HG03175 (cell line): ENCODE data around the gene RNASE7.
"Not testable (repeated sequence)": the region's sequence is repeated elsewhere in the genome, so short reads cannot be mapped to it uniquely, and the experiment has no call there.

Experiments used
- ATAC-seq: cut with Tn5 transposase; IDR thresholded peaks from one replicate; pipeline ENCODE4 v1.9.1; 2021; ENCODE audit warnings: mild to moderate bottlenecking, moderate library complexity; ENCODE audit not compliant: unreplicated experiment

The RNASE7 gene, protein sequence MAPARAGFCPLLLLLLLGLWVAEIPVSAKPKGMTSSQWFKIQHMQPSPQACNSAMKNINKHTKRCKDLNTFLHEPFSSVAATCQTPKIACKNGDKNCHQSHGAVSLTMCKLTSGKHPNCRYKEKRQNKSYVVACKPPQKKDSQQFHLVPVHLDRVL

DNA sequence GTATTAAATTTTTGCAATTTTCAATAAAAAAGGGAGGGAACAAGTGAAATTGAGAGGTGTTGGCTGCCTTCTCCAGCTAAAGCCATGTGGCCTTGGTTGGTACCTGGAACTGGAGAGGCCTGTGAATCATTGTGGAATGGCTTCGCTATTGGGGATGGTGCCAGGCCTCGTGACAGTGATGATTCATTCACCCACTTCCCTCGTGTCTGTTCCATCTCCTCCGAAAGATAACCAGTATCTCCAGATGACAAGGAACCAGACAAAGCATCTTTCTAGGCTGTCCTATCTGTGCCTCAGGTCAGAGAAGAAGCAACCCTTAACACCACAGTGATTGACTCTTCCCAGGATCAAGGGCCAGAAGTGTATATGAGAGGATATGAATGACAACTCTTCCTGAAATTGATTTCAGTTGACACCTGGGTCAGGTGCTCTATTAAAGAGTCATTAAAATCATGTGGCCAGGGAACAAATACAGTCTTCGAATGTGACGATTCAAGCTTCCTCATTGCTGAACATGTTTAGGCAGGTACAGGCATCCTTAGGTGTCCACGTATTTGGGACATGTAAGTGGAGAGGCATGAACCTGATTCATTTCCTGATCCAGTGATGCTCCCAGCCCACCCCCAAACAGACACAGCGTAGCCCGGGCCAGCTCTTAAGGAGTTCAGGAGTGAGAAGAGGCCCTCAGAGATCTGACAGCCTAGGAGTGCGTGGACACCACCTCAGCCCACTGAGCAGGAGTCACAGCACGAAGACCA, at the start of gene RNASE7:
RNASE7 (plus strand) TSS at position 687 of the 758 bp plus-strand sequence. CDS start 631 bp downstream, outside the sequence.
- ATAC-seq, result no peak

DNA sequence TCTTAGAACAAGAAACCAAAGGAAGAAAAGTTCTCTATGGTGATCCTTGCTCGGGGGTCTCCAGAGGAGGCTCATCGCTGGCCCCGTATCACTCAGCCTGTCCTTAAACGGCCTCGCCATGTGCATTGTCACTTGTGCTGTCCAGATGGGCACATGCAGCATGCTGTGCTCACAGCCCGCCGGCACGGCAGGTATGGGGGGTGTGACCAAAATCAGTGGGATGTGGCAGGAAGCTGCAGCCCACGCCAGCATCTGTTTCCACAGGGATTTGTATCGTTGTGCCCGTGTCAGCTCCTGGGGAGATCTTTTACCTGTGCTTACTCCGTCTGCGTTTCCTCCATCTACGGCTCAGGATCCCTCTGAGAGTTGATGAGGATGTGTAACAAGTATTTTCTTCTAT, 45.6 kb upstream of the RNASE7 start:
- ATAC-seq, result no peak

DNA sequence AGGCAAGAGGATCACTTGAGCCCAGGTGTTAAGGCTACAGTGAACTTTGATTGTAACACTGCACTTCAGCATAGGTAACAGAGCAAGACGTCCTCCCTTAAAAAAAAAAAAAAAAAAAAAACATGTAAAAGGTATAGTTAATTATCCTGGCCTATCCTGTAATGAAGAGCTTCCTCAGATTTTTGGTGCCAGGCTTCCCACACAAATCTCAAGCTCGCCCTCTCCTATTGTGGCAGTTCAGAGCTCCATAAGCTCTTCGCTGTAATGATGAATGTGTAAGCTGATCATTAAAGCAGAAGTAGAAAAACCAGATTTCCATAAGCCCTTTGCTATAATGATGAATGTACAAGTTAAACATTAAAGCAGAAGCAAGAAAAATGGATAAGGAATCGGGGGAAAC, 45.0 kb upstream of the RNASE7 start:
- no peak for ATAC-seq

DNA sequence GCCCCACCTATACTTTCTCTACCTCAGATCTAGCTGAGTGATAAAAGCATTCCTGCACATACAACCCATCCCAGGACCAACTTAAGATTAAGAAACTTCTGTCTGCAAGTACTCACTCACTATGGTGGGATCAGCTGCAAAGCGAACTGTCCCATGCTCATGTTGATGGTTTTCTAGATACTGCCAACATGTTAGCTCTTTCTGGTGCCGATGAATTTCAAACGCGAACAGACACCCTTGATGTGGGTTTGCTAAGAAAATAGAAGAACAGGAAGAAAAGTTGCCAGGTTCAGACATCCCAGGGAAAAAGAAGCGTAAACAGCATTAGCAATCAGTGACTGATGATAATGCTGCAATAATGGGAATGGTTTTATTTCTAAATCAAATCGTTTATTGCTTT, 44.6 kb upstream of the RNASE7 start:
- no peak for ATAC-seq

DNA sequence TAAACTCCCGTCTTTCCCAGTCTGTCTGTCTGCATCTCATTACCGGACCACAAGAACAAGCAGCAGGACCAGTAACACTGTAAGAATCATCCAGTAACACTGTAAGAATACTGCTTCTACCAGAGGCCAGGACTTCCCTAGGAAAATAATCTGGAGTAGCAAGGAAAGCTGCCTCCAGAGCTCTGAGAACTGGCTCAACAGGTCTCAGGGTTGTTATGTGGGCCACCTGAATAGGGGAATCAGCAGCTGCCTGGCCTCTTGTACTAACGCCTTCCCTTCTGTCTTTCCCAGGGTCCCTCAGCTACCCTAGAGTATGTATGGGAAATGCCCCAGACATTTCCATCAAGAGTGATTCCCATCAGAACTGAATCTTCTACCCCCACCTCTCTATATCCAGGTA, 44.0 kb upstream of the RNASE7 start:
- ATAC-seq, result no peak

DNA sequence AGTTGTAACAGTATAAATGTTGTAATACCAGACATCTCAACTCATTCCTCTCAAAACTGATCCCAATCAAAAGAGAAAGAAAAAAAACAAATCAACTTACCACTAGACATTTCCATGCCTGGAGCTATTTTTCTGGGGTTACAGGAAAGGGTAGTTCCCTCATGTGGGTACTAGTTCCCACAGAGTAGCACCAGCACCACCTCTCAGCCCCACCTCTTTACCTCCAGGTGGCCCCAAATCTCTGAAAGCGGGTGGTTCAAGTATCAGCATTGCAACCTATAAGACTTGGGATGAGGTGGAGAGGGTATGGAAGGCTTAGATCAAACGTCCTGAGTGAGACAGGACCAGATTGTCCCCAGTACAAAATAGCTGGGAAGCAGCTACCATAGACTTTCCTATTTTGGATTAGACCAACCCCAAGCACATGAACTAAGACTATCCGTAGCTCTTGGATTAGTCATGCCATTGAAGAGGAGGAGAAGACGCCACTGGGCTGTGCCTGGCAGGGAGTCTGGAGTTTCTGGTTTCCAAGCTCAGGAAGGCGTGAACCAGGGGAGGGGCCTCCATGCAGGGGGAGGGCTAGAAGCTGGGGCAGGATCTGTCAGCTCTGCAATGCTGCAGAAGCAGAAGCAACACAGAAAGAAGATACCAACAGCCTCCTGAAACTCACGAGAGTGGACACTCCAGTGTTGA, 43.3 kb upstream of the RNASE7 start, which contains the start of gene SLC39A2:
SLC39A2 (plus strand) TSS at position 620 of the 693 bp plus-strand sequence. CDS start 154 bp downstream, outside the sequence.
- ATAC-seq, result no peak

DNA sequence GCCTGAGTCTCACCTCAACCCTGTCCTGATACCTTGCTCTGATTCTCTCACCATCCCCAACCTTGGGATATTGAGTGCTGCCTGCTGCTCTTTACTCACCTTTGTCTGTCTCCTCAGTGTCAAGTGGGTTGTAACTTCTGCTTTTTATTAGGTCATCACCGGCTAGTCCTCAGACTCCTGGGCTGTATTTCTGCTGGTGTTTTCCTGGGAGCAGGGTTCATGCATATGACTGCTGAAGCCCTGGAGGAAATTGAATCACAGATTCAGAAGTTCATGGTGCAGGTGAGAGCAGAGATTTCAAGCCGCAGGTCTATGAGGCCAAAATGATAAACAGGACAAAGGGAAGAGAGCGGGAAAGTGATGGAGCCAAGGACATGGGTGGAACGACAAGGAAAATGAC, 42.6 kb upstream of the RNASE7 start:
- ATAC-seq, result no peak

DNA sequence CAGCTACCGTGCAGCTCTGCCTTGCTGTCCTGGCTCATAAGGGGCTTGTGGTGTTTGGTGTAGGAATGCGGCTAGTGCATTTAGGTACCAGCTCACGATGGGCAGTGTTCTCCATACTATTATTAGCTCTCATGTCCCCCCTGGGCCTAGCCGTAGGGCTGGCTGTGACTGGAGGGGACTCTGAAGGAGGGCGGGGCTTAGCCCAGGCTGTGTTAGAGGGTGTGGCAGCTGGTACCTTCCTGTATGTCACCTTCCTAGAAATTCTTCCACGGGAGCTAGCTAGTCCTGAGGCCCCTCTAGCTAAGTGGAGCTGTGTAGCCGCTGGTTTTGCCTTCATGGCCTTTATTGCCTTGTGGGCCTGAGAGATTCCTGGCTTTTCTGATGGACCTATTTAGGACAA, 40.9 kb upstream of the RNASE7 start:
- no peak for ATAC-seq

DNA sequence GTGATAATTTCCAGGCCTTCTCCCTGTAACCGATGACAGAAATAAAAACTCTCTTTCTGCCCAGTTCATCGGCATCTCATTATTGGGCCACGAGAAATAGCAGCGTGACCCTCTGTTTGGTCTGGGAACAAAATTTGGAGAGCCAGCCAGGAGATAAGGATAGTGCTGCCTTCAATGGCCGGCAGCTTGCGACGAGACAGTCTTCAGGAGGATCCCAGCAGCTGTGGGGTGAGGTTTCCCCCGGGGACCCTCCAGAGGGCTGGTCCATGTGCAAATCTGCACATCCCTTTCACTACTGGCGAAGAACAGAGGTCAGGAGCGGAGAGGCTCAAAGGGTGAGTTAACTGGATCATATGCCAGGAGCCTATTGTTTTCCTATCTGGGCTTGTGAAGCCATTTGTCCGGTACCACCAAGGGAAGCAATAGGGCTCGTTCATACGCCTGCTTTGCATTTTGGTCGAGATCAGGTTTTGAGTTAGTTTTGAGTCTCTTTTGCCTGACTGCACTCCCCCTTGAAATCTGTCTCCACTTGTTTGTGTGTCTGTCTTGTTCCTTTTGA, 38.3 kb upstream of the RNASE7 start:
- ATAC-seq, result no peak

DNA sequence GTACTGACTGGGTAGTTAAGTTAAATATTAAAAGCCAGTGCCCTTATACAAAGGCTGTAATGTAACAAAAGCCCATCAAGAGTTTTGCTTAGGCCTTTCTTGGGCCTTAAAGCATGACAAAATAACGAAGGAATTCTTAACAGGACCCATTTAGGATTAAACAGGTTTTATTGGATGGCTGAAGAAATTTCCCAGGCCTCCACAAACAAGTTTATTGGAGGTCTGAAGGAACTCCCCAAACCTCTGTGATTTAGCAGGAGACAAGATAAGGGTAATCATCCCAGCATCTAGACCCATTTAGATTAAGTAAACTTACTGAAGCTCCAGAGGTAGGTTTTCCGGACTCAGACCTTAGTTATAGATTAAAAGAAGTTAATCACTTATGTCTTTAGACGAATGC, 32.4 kb upstream of the RNASE7 start:
- not testable (repeated sequence) for ATAC-seq

DNA sequence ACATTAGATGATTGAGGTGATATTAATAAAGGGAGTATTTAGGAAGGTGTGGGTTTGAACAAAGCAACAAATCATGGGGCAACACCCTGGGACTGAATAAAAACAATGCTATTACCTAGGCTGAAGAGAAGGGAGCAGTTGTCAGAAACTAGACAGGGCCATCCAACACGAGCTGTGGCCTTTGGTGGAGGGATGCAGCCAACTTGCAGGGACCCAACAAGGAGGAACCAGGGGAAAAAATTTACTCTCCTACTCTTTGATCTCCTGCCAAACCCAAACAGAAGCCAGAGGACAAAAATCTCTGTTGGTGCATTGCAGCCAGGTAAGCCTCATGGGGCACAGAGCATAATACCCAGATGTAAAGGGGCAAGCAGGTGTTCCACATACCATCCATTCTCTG, 31.0 kb upstream of the RNASE7 start:
- ATAC-seq, result no peak

DNA sequence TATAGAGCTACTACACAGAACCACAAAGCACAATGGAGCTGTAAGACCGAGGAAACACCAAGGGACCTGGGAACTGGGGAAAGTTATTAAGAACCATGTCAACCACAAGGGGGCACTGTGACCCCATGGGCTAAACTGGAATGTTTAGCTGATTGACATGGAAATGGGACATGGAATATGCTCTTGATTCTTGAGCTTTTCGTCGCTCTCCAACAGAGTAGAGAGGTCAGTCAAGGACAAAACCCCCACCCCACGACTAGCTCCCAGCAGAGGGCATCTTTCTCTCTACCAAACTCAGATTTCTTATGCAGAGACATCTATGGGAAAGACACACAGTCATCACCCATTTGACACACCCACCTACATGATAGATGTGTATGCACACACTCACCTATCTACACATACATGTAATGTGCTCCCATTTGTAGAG, 27.4 kb upstream of the RNASE7 start:
- ATAC-seq, result peak; percentile 62

DNA sequence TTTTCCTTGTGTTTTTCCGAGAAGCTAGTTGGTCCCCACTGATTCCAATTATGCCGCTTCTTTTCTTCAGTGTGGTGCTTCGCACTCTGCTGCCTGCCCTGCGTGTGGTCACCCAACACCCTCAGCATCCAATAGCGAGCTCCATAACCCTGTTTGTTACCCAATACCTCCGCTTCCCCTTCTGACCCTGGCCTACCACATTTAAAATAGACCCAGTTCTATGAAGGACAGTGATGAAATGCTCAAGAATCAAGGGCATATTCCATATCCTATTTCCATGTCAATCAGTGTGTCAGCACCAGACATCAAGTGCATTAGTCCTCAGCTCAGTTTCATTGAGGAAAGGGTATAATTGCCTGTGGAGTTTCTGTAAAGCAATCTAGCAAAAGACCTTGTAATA, 26.9 kb upstream of the RNASE7 start:
- ATAC-seq, result no peak

DNA sequence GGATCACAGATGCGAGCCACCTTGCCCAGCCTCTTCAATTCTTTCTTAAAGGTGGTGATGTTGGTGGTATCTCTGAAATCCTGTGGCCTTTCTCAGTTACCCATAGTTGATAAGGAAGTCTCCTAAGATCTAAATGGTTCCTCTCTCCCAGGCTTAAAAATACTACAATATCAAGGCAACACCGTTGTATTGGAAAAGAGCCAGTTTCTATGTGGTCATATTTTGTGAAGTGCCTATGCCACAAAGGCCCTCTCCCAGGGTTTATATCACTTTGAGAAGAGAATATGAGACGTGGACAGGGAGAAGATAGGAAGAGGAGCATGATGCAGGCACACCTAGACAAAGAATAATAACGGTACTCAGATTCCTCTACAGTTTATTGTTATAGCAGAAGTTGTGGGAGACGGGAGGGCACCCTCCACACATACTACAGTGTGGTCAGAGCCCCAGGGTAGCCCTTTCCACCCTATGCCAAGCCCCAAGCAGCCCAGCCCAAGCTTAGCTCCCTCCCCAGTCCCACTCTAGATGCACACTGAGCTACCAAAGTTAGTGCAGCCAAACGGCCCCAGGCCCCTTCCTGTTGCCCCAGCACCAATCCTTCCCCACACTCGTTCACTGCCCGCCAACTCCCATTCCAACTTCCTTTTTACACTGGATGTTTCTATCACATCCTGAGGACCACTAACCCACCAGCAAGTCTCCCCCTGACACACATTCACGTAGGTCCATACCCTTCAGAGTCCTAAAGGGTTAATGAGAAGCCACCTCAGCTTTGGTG, 25.6 kb upstream of the RNASE7 start:
- no peak for ATAC-seq

DNA sequence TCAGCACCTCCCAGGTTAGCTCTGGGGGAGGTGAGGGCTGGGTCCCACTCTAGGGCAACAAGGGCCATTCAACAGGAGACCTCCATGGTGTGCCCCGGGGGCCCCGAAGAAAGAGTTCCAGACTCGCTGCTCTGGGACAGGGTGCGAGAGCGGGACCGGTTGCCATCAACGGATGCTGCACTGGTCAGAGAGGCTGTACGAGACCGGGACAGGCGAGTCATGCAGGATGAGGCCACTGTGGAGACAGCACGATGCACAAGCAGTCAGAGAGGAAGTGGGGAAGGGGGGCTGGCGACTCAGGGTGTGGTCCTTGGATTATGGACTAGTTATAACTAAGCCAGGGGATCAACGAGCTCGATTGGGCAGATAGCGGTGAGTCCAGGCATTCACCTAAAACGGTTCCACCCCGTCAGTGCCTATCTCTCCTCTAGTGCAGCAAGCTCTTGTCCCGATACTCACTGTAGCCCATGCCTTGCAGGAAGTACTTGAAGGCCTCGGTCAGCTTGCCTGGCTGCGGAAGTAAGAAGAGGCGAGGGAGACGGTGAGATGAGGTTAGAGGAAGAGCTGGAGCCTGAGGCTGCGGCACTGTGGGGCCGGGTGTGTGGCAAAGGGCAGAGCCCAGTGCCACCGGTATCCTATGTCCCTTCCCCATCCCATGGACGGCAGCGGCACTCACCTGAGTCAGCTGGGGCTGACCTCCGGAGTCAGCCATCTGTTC, 24.5 kb upstream of the RNASE7 start:
- ATAC-seq, result no peak

DNA sequence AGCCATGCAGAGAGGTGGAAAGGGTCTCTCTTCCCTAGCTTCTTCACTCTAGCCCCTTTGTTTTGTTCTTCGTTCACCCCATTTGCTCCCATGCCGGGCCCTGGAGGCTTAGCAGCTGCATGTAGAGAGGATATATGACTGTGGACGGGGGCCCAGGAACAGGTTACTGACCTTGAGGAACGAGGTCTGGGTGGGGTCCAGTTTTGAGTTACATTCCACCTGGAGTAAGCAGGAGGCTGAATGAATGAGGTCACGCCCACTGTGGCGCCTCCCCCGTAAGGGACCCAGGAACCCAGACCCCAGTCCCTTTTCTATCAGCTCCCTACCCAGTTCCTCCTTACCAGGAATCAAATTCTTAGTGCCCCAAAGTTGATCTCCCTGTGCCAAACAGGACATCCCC, 23.9 kb upstream of the RNASE7 start:
- no peak for ATAC-seq

DNA sequence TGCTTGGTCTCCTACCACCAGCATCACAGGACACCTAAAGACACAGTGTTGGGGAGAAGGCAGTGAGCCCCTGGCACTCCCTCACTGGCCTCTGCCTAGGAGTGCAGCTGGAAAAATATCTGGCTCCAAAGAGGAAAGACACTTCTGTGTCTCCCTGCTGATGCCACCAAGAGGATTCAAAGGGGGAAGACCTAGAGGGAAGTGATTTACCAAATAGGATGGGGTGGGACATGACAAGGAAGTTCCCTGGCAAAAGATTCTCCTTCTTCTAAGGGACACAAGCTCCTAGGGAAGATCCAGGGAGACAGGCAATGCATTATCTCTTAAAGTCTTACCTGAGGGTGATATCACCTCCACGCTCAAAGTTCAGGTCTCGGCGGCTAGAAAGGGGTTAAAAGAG, 23.4 kb upstream of the RNASE7 start:
- ATAC-seq, result no peak

DNA sequence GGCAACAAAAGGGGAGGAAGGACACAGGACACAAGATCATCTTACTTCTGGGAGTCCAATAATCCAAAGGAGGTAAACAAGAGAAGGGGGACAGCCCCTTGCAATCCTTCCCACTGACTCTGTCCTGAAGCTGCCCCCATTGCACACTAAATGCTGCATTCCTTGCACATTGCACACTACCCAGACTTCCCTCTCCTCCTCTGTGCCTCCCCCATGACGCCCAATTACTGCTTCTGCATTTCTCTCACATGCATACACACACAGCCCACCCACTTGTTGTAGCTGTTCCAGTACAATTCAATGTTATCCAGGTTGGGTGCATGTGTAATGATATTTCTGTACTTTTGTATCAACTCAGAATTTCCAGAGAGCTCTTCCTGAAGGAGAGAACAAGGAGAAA, 22.8 kb upstream of the RNASE7 start:
- ATAC-seq, result no peak

DNA sequence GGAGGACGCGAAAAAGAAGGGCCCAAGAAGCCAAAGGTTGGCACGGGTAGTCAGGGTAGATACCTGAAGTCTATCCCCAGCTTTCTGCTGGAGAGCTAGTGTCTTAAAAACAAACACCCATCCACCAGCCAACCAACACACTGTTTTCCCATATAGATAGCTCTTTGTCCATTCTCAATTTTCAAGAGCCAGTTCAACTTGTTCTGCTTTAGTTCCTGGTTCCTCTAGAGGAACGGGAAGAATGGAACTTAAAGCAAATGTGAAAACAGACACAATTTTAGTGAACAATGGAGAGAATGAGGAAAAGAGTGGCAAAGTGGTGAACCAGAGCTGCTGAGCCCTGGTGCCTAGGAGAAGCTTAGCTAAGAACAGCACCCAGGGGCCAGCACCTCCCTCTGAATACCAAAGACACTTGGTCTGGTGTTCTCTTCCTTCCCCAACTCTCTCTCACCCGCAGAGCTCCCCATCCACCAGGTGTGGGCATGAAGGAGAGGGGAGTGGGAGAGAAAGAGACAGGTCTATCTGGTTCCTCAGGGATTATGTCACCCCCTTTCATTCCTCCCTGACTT, 21.1 kb upstream of the RNASE7 start:
- ATAC-seq, result no peak

DNA sequence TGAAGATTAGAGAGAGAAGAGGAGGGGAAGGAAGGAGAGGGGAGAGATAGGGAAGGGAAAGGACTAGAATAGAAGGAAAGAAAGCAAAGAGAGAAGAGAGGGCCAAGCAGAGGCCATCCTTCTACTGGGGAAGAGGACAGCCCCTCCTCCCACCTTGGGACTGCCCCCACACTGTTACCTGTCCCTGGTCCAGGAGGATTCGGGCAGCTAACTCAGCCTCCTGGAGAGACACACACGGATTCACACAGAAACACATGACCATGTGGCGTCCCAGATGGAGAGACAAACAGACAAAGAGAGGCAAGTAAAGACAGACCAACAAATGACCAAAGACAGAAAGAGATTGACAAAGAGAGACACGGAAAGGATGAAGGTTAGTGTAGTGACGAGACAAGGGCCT, 19.5 kb upstream of the RNASE7 start:
- no peak for ATAC-seq
